Coronary artery (tissue), 2 donors: Measurements from ENCODE around the gene LAMTOR3.

Experiments
- DNase-seq: peaks from one replicate; pipeline ENCODE4 v3.0.0-alpha.2; 2017; ENCODE audit warnings: low spot score
- H3K27ac ChIP-seq, 2 donors: fragments of 200-600 bp; sonication (generic); one replicate each; pipeline ENCODE4 v1.5.1; 2016 to 2019
- H3K4me3 ChIP-seq: fragments of 200-600 bp; sonication (generic); 2 replicates; pipeline ENCODE4 v1.5.1; 2016; ENCODE audit warnings: mild to moderate bottlenecking, moderate library complexity
- TF ChIP-seq, protein P1 (sequence below): fragments of 200-600 bp; sonication (generic); IDR thresholded peaks from one replicate; pipeline ENCODE4 v1.5.1; 2019; ENCODE audit warnings: antibody characterized with exemption

Gene LAMTOR3

DNA sequence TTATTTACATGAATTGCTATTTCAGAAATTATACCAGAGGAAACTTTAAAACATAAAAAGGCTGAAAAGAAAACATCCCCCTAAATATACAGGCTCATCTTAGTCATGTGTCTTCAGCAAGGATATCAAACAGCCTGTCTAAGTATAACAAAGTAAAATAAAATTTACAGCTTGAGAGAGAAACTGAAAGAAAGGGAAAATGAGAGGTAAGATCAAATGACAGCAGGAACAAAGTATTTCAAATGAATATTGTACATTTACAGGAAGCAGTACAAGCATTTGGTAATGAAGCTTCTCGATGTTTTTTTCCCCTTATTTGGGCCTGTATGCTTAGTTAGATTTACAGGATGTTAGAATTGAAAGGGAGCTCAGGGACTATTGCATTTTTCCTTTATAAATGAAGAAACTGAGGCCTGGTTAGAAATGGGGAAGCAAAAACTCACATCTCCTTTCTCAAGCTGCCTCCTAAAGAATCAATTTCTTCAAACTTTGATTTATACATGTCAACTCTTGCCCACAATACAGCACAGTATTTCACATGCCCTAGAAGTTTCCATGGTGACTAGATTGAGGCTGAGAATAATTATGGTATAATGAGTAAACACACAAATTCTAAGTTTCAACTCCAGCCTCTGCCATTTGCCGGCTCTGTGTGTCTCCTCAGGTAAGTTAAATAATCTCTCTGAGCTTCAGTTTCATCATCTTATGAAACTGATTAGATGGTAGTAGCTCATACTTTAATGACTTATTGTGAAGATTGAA, 48.3 kb downstream of the LAMTOR3 start:
- Histone ChIP-seq H3K27ac (no peak overlapping the region), H3K4me3 (no peak overlapping the region)
- no peak for DNase-seq
- TF ChIP-seq, protein P1, sequence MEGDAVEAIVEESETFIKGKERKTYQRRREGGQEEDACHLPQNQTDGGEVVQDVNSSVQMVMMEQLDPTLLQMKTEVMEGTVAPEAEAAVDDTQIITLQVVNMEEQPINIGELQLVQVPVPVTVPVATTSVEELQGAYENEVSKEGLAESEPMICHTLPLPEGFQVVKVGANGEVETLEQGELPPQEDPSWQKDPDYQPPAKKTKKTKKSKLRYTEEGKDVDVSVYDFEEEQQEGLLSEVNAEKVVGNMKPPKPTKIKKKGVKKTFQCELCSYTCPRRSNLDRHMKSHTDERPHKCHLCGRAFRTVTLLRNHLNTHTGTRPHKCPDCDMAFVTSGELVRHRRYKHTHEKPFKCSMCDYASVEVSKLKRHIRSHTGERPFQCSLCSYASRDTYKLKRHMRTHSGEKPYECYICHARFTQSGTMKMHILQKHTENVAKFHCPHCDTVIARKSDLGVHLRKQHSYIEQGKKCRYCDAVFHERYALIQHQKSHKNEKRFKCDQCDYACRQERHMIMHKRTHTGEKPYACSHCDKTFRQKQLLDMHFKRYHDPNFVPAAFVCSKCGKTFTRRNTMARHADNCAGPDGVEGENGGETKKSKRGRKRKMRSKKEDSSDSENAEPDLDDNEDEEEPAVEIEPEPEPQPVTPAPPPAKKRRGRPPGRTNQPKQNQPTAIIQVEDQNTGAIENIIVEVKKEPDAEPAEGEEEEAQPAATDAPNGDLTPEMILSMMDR = no peak

DNA sequence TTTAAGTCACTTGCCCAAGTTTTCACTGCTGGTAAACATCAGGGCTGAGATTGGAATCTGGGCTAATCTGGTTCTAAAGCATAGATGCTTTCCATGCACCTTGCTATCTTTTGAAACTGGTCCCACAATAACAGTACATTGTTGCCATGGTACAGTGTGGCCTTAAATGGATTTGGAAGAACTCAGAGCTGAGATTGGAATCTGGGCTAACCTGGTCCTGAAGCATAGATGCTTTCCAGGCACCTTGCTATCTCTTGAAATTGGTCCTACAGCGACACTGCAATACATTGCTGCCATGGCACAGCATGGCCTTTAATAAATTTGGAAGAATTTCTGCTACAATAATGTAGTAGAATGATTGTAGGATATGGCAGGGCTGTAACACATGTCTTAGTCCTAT, 49.0 kb downstream of the LAMTOR3 start:
- Histone ChIP-seq H3K27ac (peak overlapping the region in 1 of 2 donors; percentile 1), H3K4me3 (no peak overlapping the region)
- no peak for DNase-seq
- TF ChIP-seq, protein P1 = no peak

- no peak for DNase-seq
- Histone ChIP-seq H3K27ac (no peak overlapping the region), H3K4me3 (no peak overlapping the region)
- TF ChIP-seq, protein P1 = no peak
Observed at GRCh38 chr4:99844048-99844447, 50.2 kb downstream of the LAMTOR3 start.

- Histone ChIP-seq H3K27ac (no peak overlapping the region), H3K4me3 (no peak overlapping the region)
- DNase-seq = no peak
- TF ChIP-seq, protein P1 = no peak
Observed at GRCh38 chr4:99843413-99843812, 50.8 kb downstream of the LAMTOR3 start.

GRCh38 chr4:99841129-99841528, 53.1 kb downstream of the LAMTOR3 start:
- H3K27ac ChIP-seq = no peak overlapping the region
- TF ChIP-seq, protein P1 = no peak
- no peak for DNase-seq
- no peak overlapping the region for H3K4me3 ChIP-seq

DNA sequence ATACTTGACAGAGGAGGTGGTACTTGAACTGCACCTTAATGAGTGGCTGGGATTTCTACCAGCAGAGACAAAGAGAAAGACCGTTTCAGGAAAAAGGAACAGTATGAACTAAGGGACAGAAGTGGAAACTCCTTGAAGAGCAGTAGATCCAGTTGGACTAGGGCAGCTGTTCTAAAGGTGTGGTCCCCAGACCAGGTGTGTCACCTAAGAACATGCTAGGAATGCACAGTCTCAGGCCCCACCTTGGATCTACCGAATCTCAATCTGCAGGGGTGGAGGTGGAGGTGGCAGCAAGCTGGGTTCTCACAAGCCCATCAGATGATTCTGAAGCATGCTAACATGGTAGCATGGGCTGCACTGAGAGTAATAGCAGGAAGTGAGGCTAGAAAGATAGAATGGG, 55.3 kb downstream of the LAMTOR3 start:
- Histone ChIP-seq H3K27ac (no peak overlapping the region), H3K4me3 (no peak overlapping the region)
- TF ChIP-seq, protein P1 = no peak
- DNase-seq = no peak

DNA sequence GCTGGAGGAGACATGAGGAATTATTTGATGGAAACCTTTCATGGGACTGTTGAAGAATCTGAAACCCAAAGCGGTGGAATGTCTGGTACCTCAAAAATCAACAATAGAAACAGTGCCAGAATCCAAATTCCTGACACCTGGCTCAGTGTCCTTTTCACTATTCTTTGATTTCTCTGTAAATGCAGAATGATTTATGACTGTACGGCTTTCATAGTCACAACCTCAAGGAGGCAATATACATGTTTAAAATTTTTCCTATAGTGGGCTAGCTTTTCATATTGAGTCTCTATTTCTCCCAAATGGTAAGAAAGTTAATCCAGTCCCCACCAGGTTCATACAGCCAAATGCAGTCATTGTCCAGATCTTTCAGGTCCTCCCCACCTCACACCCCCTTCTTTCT, 58.3 kb downstream of the LAMTOR3 start:
- Histone ChIP-seq H3K4me3 (no peak overlapping the region), H3K27ac (no peak overlapping the region)
- TF ChIP-seq, protein P1 = no peak
- DNase-seq = no peak
